ENCODE data around the gene SLC22A2.

SLC22A2 gene

DNA sequence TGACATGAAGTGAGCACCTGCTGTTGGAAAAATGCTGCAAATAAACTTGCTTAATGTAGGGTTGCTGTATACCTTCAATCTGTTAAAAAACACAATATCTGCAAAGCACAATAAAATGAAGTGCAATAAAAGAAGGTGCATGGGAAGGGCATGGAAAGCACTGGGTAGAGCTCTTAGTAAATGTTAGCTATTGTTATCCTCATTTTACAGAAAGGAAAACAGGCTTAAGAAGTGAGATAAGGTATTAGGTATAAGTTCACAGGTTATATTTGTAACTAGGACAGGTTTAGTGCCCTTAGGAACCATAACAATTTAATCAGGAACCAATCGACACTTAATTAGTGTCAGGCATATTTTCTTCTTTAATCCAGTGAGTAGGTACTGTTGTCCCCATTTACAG lies 36.7 kb downstream of the SLC22A2 start:
- POLR2A ChIA-PET (ENCODE audit: low non-redundant PET): no interaction called here
- CTCF ChIA-PET: interaction anchor here (1.0 kb wide), 1 partner anchor 298 kb away, joined by 5 read pairs; no protein-coding TSS in a partner anchor
- TF ChIP-seq CTCF (conservative IDR thresholded peaks at IDR 0.05; ENCODE audit: low read depth): no peak
- no peak overlapping the region for H3K27ac ChIP-seq
- no peak for DNase-seq (ENCODE audit: low spot score)

GRCh38 chr6:160221423-160221822 lies 37.2 kb downstream of the SLC22A2 start:
- ChIA-PET CTCF (interaction anchor here (1.0 to 1.5 kb wide), 3 partner anchors 15 to 298 kb away, joined by 3 to 5 read pairs (median 3); no protein-coding TSS in a partner anchor), POLR2A (ENCODE audit: low non-redundant PET) (no interaction called here)
- DNase-seq (ENCODE audit: low spot score): peak; percentile 23
- peak; percentile 29; the same call in 1 of the 2 replicates for TF ChIP-seq CTCF (conservative IDR thresholded peaks at IDR 0.05; ENCODE audit: low read depth)
- no peak overlapping the region for H3K27ac ChIP-seq

DNA sequence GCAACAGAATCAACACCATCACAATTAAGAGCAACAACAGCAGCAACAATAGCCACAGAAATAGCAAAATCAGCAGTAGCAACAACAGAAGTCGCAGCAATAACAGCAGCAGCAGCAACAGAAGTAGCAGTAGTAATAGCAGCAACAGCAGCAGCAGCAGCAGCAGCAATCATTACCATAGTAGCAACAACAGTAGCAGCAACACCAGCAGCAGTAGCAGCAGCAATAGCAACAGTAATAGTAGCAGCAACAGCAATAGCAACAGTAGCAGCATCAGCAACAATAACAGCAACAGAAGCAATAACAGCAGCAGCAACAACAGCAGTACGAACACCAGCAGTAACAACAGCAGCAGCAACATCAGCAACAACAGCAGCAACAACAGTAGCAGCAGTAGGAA lies 39.8 kb downstream of the SLC22A2 start:
- ChIA-PET CTCF (no interaction called here), POLR2A (ENCODE audit: low non-redundant PET) (no interaction called here)
- TF ChIP-seq CTCF (conservative IDR thresholded peaks at IDR 0.05; ENCODE audit: low read depth): no peak
- no peak for DNase-seq (ENCODE audit: low spot score)
- H3K27ac ChIP-seq: no peak overlapping the region

DNA sequence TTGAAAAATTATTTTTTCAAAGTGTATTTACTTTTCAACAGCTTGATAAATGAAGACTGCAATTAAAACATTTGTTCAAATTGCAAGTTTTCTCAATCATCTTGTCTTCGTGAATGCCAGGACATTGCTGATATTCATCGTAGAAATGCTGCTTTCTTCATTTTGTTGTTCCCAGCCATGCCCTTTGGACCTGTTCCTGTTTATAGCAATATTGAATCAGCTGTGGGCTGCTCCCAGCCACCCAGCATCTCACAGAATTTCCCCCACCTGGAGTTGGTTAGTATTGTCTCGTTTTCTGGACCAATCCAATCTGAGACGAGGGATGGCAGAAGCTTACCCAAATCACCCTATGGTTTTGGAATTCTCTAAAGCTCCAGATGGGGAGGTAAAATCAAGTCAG lies 40.8 kb downstream of the SLC22A2 start:
- POLR2A ChIA-PET (ENCODE audit: low non-redundant PET): no interaction called here
- TF ChIP-seq CTCF (conservative IDR thresholded peaks at IDR 0.05; ENCODE audit: low read depth): no peak
- CTCF ChIA-PET: no interaction called here

GRCh38 chr6:160217073-160217472 lies 41.5 kb downstream of the SLC22A2 start:
- no peak for DNase-seq (ENCODE audit: low spot score)
- no peak overlapping the region for H3K27ac ChIP-seq
- no peak for TF ChIP-seq CTCF (conservative IDR thresholded peaks at IDR 0.05; ENCODE audit: low read depth)
- CTCF ChIA-PET: no interaction called here
- POLR2A ChIA-PET (ENCODE audit: low non-redundant PET): no interaction called here

More for the DNA sequence above, 40.8 kb downstream of the SLC22A2 start:
- no peak overlapping the region for H3K27ac ChIP-seq
- DNase-seq (ENCODE audit: low spot score): no peak

GRCh38 chr6:160215232-160215631 lies 43.4 kb downstream of the SLC22A2 start:
- no peak overlapping the region for H3K27ac ChIP-seq
- TF ChIP-seq CTCF (conservative IDR thresholded peaks at IDR 0.05; ENCODE audit: low read depth): no peak
- ChIA-PET CTCF (no interaction called here), POLR2A (ENCODE audit: low non-redundant PET) (no interaction called here)
- no peak for DNase-seq (ENCODE audit: low spot score)

GRCh38 chr6:160207618-160208017 lies 51.0 kb downstream of the SLC22A2 start:
- H3K27ac ChIP-seq: no peak overlapping the region
- no peak for DNase-seq (ENCODE audit: low spot score)
- POLR2A ChIA-PET (ENCODE audit: low non-redundant PET): no interaction called here
- CTCF ChIA-PET: no interaction called here
- no peak for TF ChIP-seq CTCF (conservative IDR thresholded peaks at IDR 0.05; ENCODE audit: low read depth)
